ENCODE results near the gene ADAMTSL1.
"Not testable (repeated sequence)": the region's sequence is repeated elsewhere in the genome, so short reads cannot be mapped to it uniquely, and the experiment has no call there.

Gene ADAMTSL1

GRCh38 chr9:18863791-18864190 lies 389.8 kb downstream of the ADAMTSL1 start:
- no peak for DNase-seq (ENCODE audit: low read depth)

DNA sequence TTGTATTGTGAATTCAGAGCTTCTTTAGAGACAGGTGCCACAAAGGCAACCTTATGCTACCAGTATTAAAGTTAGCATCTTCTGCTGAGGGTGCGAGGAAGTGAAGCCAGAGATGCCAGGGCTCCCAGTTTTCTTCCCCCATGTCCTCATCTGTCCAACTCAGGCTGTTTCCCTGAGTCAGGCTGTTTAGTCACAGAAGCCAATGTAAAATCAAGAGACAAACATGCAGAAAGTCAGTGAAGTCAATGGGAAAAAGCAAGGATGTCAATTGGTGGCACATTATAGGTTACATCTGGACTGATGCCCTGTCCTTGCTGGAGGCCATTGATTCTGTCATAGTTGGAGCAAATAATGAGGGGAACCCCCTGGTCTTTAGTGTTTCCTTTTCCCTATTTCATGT lies 390.6 kb downstream of the ADAMTSL1 start:
- DNase-seq (ENCODE audit: low read depth), result no peak

DNA sequence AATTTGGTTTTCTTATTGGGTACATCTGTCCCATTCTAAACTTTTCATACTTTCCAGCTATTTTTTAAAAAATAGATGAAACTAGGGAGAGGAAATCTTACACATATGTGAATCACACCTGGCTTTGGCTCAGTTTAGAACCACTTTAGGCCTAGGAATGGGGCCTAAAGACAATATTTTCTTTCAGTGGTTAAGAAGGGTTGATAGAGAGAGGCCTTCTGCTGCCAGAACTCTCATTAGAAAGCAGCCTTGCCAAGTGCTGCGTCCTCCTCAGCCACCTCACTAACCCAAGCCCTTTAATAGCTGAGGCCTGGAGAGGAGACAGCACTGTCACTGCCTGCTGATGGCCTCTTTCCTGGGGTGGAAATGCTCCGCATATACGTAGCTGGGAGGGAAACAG lies 391.6 kb downstream of the ADAMTSL1 start:
- no peak for DNase-seq (ENCODE audit: low read depth)

DNA sequence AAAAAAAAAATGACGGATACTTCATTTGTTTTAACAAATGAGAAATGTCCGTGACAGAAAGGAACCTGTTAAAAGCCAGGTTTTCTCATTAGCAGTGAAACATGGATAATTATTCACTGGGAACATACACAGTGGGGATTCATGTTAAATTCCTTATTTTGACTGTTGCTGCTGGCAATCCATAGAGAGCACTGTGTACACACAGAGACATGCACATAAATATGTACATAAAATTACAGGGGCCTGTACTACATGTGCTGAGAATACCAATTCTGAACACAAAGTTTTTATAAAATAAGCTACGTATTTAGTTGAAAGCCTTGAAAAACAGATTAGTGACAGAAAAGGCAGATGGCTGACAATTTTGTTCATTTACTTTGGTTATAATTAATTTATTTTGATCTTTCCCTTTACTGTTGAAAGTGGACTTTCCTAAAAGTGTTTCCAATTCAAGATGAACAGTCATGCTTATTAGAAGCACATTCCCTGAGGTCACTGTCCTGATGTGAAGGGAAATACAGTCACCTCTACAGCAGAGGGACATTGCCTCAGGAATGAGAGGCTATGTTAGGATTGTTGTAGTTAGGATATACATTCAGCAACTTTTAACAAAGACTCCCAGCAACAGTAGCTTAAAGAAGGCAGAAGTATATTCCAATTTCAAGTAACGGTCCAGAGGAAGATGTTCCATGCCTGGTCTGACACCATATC lies 392.3 kb downstream of the ADAMTSL1 start:
- no peak for DNase-seq (ENCODE audit: low read depth)

DNA sequence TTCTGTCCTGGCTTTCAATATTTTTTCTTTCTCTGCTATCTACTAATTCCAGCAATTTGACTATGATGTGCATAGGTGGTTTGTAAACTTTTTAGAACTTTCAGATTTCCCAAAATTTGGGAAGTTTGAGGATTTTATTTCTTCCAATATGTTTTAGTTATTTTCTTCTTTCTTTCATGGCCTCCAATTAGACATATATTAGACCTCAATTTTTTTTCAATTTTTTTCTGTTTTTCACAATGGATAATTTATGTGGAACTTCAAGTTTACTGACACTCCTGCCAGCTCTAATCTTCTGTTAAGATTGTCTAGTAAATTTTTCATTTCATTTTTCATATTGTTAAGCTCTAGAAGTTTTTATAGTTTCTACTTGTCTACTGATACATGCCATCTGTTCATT lies 395.8 kb downstream of the ADAMTSL1 start:
- no peak for DNase-seq (ENCODE audit: low read depth)

- no peak for DNase-seq (ENCODE audit: low read depth)
These were observed 400.1 kb downstream of the ADAMTSL1 start for GRCh38 chr9:18874069-18874468.

DNA sequence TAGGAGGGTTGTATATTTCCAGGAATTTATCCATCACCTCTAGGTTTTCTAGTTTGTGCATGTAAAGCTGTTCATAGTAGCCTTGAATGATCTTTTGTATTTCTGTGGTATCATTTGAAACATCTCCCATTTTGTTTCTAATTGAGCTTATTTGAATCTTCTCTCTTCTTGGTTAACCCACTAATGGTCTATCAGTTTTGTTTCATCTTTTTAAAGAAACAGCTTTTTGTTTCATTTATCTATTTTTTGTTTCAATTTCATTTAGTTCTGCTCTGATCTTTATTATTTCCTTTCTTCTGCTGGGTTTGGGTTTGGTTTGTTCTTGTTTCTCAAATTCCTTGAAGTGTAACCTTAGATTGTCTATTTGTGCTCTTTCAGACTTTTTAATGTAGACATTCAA lies 401.0 kb downstream of the ADAMTSL1 start:
- not testable (repeated sequence) for DNase-seq (ENCODE audit: low read depth)

DNA sequence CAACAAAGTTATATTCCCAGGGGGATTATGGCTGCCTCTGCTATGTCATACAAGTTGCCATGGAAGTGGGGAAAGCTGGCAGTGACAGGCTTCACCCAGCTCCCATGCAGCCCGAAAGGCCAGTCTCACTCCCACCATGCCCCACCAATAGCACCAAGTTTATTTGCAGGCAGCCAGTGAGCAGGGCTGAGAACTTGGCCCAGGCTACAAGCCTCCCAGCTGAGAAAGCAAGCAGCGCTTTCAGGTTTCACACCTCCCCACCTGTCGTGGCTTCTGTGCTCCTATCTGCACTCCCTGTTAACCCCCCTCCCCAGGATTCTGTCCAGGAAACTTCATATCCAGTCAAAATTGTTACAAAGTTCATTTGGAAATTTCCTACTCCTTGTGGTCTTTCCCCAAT lies 404.0 kb downstream of the ADAMTSL1 start:
- DNase-seq (ENCODE audit: low read depth), result no peak

DNA sequence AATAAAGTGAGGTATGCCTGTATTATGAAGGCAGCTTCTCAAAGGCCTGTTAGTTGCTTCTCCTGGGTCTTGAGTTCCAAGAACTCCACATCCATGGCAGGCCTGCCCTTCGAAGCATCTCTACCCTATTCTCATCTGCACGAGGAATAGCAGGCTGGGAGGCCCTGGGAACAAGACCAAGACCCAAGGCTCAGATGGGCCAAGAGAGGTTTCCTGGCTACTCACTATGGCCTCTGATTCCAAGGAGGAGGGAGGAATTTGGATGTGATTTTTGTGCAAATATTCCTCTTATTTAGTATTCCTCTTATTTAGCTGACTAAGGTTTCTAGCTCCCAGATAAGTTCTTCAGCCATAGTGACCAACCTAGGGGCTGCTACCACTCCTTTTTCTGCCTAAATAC lies 407.8 kb downstream of the ADAMTSL1 start:
- DNase-seq (ENCODE audit: low read depth), result no peak

DNA sequence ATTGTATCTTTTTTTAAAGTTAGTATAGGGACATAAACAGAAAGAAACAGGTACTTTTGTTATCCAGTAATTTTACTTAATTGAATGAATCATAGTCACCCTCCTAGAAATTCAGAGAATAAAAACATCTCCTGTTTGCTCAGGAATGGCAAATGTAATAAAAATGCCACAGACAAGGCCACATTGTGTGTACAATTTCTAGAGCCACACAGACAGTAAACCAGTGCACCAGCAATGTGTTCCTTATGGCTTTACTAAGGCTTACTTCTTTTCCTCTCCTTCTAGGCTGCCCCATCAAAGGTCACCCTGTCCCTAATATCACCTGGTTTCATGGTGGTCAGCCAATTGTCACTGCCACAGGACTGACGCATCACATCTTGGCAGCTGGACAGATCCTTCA lies 413.6 kb downstream of the ADAMTSL1 start:
- DNase-seq (ENCODE audit: low read depth), result no peak

- DNase-seq (ENCODE audit: low read depth), result no peak
These were observed 414.3 kb downstream of the ADAMTSL1 start for GRCh38 chr9:18888290-18888689.

GRCh38 chr9:18889550-18889949 lies 415.6 kb downstream of the ADAMTSL1 start:
- DNase-seq (ENCODE audit: low read depth), result no peak

- DNase-seq (ENCODE audit: low read depth), result no peak
These were observed 416.4 kb downstream of the ADAMTSL1 start for GRCh38 chr9:18890372-18890771.

- DNase-seq (ENCODE audit: low read depth), result no peak
These were observed 418.2 kb downstream of the ADAMTSL1 start for GRCh38 chr9:18891946-18892670.

DNA sequence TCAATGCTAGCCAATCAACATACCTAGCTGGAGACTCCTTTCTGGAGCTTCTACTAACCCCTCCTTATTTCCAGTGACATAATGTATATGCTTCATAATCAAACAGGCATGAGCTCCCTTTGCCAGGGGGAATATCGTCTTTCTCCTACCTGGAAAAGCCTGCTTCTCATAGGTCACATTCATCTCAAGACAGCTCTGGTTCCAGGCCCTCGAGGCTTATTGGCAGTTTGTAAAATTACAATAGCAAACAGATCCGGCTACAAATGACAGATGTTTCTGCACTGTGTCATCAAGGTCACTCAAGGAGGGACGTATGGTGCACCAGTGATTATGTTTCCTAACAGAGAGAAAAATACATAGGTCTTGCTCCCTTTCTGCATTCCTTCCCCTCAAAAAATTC lies 419.1 kb downstream of the ADAMTSL1 start:
- no peak for DNase-seq (ENCODE audit: low read depth)

DNA sequence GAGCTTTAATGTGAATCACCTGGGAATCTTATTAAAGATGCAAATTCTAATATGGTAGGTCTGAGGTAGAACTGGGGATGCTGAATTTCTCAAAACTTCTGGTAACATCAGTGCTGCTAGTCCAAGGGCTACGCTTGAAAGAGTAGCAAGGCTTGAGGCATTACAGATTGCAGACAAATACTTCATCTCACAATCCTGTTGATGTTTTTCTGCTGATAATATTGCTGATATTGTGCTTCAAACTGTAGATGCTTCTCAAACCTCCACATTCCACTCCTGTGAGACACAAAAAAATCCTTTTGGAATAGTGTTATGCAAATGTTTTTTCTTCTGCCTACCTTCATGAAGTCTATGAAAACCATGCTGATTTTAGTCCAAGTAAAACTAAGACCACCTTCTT lies 419.5 kb downstream of the ADAMTSL1 start:
- no peak for DNase-seq (ENCODE audit: low read depth)

- DNase-seq (ENCODE audit: low read depth), result no peak
These were observed 422.1 kb downstream of the ADAMTSL1 start for GRCh38 chr9:18896004-18896403.

DNA sequence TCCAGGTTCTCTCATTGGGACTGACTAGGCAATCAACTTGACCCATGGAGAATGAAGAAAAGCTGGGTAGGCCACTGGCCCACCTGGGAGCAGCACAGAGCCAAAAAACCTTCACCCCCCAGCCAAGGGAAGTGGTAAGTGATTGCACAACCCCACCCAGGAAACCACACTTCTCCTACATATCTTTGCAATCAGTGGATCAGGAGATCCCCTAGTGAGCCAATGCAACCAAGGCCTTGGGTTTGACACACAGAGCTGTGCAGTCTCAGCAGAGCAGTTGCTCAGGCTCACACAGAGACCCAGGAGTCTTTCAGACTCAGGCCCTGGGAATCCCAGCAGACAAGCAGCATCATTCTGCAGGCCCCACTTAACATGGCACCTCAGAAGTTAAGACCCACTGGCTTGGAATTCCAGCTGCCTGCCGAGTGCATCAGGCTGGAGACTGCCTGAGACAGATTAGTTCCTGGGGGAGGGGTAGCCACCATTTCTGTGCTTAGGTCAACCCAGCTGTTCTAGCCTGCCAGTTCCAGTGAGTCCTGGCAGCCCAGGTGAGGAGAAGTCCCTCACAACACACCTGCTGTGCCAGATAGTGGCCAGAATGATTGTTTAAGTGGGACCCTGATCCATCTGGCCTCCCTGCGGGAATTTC lies 422.7 kb downstream of the ADAMTSL1 start:
- DNase-seq (ENCODE audit: low read depth), result no peak

- DNase-seq (ENCODE audit: low read depth), result no peak
These were observed 429.5 kb downstream of the ADAMTSL1 start for GRCh38 chr9:18903450-18903849.

DNA sequence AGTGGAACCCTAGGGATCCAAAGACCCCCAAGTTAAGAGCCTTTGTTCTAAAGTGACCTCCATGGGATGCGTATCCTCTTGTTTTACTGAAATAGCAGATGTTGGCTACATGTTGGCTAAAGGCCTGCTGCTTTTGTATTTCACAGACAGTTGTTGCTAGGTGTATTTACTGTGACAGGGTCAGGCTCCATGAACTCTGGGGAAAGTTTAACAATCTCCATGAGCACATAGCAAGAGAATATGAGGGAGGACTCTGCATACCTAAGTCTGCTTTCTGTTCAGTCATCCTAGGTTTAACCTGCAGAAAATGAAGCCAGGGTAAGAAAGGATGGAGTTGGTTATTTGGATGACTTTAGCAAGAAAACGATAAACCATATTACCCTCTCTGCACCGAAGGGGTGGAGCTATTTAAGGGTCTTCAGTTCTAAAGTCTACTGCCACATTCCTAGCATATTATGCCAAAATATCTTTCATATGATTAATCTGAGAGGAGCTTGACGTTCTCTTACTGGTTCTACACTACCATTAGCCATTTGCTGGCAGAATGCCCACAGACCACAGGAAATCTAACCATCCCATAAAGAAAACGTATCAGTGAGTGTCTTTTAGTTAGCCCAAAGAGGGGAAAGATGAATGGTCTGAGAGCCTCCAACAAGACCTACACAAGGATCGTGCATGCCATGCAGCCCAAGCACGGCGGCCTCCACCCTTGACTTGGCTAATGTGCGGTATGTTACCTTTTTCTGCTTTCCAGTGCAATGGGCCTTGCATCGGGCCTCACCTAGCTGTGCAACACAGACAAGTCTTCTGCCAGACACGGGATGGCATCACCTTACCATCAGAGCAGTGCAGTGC lies 431.3 kb downstream of the ADAMTSL1 start:
- DNase-seq (ENCODE audit: low read depth), result no peak

DNA sequence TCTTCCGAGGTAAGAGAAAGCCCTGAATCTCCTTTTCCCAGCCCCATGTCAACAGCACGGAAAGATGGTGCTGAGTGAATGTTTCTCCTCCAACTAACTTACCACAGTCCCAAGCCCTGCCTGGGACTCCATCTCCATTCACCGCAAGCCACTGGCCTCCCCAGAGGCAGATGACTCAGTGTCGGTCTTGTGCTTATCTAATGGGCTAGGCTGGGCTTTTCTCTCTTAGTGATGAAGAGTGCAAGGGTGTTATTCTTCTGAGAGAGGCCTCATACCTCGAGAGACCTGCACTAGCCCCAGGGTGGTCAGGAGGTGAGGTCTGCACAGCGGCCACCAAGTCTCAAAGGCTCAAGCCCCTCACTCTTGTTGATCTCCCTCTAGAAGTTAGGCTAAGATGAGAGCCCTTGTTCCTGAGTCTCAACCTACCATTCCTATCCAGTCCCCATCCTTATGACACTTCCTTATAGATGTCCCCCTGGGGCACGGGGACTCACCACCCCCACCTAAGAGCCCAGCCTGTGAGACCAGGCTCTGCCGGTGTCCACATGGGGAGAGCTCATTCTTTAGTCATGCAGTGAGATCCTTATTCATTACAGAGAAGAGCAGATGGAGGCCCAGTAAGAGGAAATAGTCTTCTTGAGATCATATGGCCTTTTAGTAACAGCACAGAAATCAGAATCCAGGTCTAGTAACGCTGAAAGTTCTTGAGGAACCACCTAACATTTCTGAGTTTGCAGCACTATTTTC lies 432.1 kb downstream of the ADAMTSL1 start:
- no peak for DNase-seq (ENCODE audit: low read depth)
